Measurements from ENCODE around the gene CLEC20A.
A peak's percentile ranks its signal among the peaks of the same experiment; 100 is the strongest.

GRCh38 chr1:178532392-178532791, 35.6 kb upstream of the CLEC20A start:
- TF ChIP-seq POLR2A (IDR thresholded peaks at IDR 0.05; ENCODE audit: control extremely low read depth in 1 of 2, low read depth in 2 of 2, low read length in 2 of 2) (no peak), CTCF (IDR thresholded peaks at IDR 0.05; ENCODE audit: control extremely low read depth in 1 of 3, insufficient read depth in 1 of 3, low read depth in 1 of 3, low read length in 3 of 3) (peak; percentile 89 to 96 (median 94)), BRCA1 (IDR thresholded peaks at IDR 0.05; ENCODE audit: low read depth, low read length) (no peak), ATF3 (IDR thresholded peaks at IDR 0.05; ENCODE audit: insufficient read depth, low read depth, low read length) (no peak)

Measured in H1 (cell line).